Upper lobe of left lung (tissue), 4 donors: Measurements from ENCODE around the gene LIPN.

Experiments used
- POLR2A ChIP-seq, 4 donors: fragments of 450-650 bp; IDR thresholded peaks; one replicate each; pipeline ENCODE4 v1.5.1; 2016 to 2017; ENCODE audit warnings: antibody characterized with exemption in 4 of 4, mild to moderate bottlenecking in 2 of 4
- POLR2AphosphoS5 ChIP-seq, 2 donors: sonication (generic); formaldehyde crosslinking; IDR thresholded peaks; one replicate each; pipeline ENCODE4 v1.5.1; 2017; ENCODE audit warnings: antibody characterized with exemption in 2 of 2
- TF ChIP-seq, protein P1 (sequence below), 6 experiments: fragments of 450-650 bp in 4 of 6; fragments of 200-600 bp in 2 of 6; sonication (generic) in 2 of 6; IDR thresholded peaks; one replicate each; pipeline ENCODE4 v1.5.1; 2016 to 2019; ENCODE audit warnings: antibody characterized with exemption in 6 of 6

DNA sequence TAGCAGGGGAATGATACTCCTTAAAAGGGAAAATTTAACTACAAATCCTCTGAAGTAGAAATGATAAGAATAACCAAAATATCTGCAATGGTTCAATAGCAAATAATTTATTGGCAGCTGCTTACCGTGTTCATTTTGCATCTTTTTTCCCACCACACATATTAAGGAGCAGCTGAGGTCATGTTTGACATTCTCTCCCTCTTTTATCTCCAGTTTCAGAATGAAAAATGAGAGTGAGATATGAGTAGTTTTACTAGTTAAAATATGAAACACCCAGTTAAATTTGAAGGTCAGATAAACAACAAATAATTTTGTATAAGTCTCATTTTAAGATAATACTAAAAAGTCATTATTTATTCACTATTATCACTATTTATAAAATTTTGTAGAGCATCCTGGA is 3.1 kb downstream of the LIPN start:
- TF ChIP-seq, protein P1, sequence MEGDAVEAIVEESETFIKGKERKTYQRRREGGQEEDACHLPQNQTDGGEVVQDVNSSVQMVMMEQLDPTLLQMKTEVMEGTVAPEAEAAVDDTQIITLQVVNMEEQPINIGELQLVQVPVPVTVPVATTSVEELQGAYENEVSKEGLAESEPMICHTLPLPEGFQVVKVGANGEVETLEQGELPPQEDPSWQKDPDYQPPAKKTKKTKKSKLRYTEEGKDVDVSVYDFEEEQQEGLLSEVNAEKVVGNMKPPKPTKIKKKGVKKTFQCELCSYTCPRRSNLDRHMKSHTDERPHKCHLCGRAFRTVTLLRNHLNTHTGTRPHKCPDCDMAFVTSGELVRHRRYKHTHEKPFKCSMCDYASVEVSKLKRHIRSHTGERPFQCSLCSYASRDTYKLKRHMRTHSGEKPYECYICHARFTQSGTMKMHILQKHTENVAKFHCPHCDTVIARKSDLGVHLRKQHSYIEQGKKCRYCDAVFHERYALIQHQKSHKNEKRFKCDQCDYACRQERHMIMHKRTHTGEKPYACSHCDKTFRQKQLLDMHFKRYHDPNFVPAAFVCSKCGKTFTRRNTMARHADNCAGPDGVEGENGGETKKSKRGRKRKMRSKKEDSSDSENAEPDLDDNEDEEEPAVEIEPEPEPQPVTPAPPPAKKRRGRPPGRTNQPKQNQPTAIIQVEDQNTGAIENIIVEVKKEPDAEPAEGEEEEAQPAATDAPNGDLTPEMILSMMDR (IDR thresholded peaks at IDR 0.05): no peak
- TF ChIP-seq POLR2A (IDR thresholded peaks at IDR 0.05) (no peak), POLR2AphosphoS5 (IDR thresholded peaks at IDR 0.05) (no peak)
